Endothelial cell of umbilical vein (primary cell): Measurements from ENCODE around the gene TTLL13.

Source experiments
- EZH2 ChIP-seq: IDR thresholded peaks from 2 replicates; pipeline ENCODE4 v1.6.1; 2012; ENCODE audit warnings: borderline replicate concordance, low read depth, mild to moderate bottlenecking, moderate library complexity, low read length, inconsistent platforms; ENCODE audit not compliant: severe bottlenecking
- GATA2 ChIP-seq: IDR thresholded peaks from 2 replicates; pipeline ENCODE4 v1.7.0; 2011; ENCODE audit warnings: low read depth, mild to moderate bottlenecking, moderate library complexity, mixed read lengths, low read length; ENCODE audit not compliant: insufficient read length, insufficient read depth
- JUN ChIP-seq: IDR thresholded peaks from 2 replicates; pipeline ENCODE4 v1.6.1; 2011; ENCODE audit warnings: borderline replicate concordance, low read depth; ENCODE audit not compliant: insufficient read length, insufficient read depth
- MAX ChIP-seq: IDR thresholded peaks from 2 replicates; pipeline ENCODE4 v1.6.1; 2011; ENCODE audit not compliant: insufficient read depth, insufficient read length
- MYC ChIP-seq: IDR thresholded peaks from one replicate; pipeline ENCODE4 v1.6.1; 2011; ENCODE audit warnings: mild to moderate bottlenecking, low read depth, low read length
- POLR2A ChIP-seq: IDR thresholded peaks from 2 replicates; pipeline ENCODE4 v1.6.1; 2012; ENCODE audit warnings: low read depth, mild to moderate bottlenecking, control low read depth, low read length
- POLR2AphosphoS5 ChIP-seq: IDR thresholded peaks from 2 replicates; pipeline ENCODE4 v1.6.1; 2012; ENCODE audit warnings: low read depth, mild to moderate bottlenecking, control low read depth, low read length, moderate library complexity; ENCODE audit not compliant: insufficient read depth
- TF ChIP-seq, protein P1 (sequence below), 2 donors: IDR thresholded peaks; 1 replicate in 1 of 2; 2 replicates in 1 of 2; pipeline ENCODE4 v1.5.1; 2011; ENCODE audit warnings: low read length in 2 of 2, mild to moderate bottlenecking in 2 of 2, moderate library complexity in 2 of 2, control low read depth in 1 of 2, inconsistent platforms in 1 of 2, low read depth in 1 of 2; ENCODE audit not compliant: insufficient read depth in 1 of 2; ENCODE audit errors: extremely low read depth in 1 of 2

DNA sequence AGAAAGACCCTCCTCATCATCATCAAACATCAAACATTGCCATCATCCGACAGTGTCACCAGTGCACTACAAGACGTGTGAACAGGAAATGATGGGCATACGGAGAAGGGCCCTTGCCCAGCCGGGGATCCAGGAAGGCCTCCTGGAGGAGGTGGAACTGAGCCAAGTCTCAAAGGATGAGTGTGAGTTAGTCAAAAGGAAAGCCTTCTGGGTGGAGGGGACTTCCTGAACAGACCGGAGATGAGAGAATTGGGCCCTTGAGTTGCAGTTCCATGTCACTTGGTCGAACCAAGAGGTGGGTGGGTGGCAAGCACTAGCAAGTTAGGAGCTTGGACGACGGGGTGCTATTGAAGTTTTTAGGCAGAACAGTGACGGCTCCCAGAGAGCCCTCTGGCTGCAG, 39.8 kb upstream of the TTLL13 start:
- TF ChIP-seq, protein P1, sequence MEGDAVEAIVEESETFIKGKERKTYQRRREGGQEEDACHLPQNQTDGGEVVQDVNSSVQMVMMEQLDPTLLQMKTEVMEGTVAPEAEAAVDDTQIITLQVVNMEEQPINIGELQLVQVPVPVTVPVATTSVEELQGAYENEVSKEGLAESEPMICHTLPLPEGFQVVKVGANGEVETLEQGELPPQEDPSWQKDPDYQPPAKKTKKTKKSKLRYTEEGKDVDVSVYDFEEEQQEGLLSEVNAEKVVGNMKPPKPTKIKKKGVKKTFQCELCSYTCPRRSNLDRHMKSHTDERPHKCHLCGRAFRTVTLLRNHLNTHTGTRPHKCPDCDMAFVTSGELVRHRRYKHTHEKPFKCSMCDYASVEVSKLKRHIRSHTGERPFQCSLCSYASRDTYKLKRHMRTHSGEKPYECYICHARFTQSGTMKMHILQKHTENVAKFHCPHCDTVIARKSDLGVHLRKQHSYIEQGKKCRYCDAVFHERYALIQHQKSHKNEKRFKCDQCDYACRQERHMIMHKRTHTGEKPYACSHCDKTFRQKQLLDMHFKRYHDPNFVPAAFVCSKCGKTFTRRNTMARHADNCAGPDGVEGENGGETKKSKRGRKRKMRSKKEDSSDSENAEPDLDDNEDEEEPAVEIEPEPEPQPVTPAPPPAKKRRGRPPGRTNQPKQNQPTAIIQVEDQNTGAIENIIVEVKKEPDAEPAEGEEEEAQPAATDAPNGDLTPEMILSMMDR (IDR thresholded peaks at IDR 0.05; ENCODE audit: extremely low read depth in 1 of 2, insufficient read depth in 1 of 2, low read depth in 1 of 2, low read length in 2 of 2): no peak
- TF ChIP-seq JUN: no peak
- no peak for TF ChIP-seq MYC
- TF ChIP-seq MAX: no peak
- no peak for TF ChIP-seq EZH2
- no peak for TF ChIP-seq POLR2A
- TF ChIP-seq POLR2AphosphoS5: no peak
- no peak for TF ChIP-seq GATA2
